ENCODE results near the gene GOLGB1. TPM values are rescaled to one million over a fixed set of nuclear protein-coding genes. Genes with fewer than 3 reads are reported as not detected.

GOLGB1 gene
- total RNA-seq, 1 experiment from 2014 or later, result 31.3 TPM

DNA sequence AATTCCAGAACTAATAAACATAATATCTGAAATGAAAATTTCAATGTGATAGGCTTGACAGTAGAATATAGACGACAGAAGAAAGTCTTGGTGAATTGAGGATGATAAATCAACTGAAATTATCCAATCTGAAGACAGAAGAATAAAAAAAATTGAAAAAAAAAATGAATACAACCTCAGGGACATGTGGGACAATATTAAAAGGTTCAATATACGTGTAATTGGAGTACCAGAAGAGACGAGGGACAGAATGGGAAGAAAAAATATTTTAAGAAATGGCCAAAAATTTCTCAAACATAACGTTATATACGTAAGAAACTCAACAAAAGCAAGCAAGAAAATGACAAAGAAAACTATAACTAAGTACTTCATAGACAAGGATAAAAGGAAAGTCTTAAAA lies 45.6 kb downstream of the GOLGB1 start (continued):
- TF ChIP-seq, protein P1, sequence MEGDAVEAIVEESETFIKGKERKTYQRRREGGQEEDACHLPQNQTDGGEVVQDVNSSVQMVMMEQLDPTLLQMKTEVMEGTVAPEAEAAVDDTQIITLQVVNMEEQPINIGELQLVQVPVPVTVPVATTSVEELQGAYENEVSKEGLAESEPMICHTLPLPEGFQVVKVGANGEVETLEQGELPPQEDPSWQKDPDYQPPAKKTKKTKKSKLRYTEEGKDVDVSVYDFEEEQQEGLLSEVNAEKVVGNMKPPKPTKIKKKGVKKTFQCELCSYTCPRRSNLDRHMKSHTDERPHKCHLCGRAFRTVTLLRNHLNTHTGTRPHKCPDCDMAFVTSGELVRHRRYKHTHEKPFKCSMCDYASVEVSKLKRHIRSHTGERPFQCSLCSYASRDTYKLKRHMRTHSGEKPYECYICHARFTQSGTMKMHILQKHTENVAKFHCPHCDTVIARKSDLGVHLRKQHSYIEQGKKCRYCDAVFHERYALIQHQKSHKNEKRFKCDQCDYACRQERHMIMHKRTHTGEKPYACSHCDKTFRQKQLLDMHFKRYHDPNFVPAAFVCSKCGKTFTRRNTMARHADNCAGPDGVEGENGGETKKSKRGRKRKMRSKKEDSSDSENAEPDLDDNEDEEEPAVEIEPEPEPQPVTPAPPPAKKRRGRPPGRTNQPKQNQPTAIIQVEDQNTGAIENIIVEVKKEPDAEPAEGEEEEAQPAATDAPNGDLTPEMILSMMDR (IDR thresholded peaks at IDR 0.05 in 2 of 3, conservative IDR thresholded peaks at IDR 0.05 in 1 of 3; ENCODE audit: borderline replicate concordance in 1 of 3, insufficient read depth in 1 of 3, low read depth in 2 of 3, low read length in 2 of 3), result no peak
- TF ChIP-seq RAD21 (IDR thresholded peaks at IDR 0.05; ENCODE audit: low read depth), result no peak
- TF ChIP-seq SIN3A (IDR thresholded peaks at IDR 0.05; ENCODE audit: low read depth), result no peak
- no peak for TF ChIP-seq ZNF274 (IDR thresholded peaks at IDR 0.05; ENCODE audit: low read depth, low read length)
- TF ChIP-seq CBX3 (IDR thresholded peaks at IDR 0.05; ENCODE audit: low read depth), result no peak
- no peak for TF ChIP-seq EZH2phosphoT487 (IDR thresholded peaks at IDR 0.05; ENCODE audit: borderline replicate concordance)
- no peak for TF ChIP-seq FOSL1 (IDR thresholded peaks at IDR 0.05; ENCODE audit: low read depth)
- TF ChIP-seq EZH2 (IDR thresholded peaks at IDR 0.05), result no peak
- TF ChIP-seq, protein P2, sequence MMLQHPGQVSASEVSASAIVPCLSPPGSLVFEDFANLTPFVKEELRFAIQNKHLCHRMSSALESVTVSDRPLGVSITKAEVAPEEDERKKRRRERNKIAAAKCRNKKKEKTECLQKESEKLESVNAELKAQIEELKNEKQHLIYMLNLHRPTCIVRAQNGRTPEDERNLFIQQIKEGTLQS (IDR thresholded peaks at IDR 0.05), result no peak
- TF ChIP-seq ELF1 (IDR thresholded peaks at IDR 0.05; ENCODE audit: borderline replicate concordance, low read depth), result no peak
- no peak for TF ChIP-seq CEBPB (IDR thresholded peaks at IDR 0.05; ENCODE audit: low read depth)

DNA sequence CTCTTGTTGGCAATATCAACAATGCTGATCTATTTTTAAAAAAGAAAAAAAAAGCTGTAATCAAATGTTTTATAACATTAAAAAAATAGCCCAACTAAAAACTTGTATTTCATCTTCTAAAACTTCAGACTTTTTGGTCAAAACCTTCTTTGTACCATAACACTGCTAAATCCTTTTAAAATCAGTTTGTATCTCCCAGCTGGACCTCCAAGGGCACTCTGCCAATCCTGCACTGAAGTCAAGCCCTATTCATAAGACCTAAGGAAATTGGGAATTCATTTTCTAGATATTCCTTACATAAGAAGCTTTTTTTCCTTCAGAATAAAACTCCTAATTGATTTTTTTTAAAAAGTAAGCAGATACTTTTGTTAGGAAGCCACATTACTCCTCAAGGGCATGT lies 50.6 kb downstream of the GOLGB1 start:
- ATAC-seq (no peak), DNase-seq (ENCODE audit: low read depth, low spot score) (no peak)
- Histone ChIP-seq H3K27ac (ENCODE audit: low read depth, low read length) (no peak overlapping the region), H3K79me2 (ENCODE audit: insufficient read depth, low read length) (no peaks in the 10 kb centered on the region), H3K9me2 (ENCODE audit: insufficient read depth) (no peaks in the 10 kb centered on the region), H2AFZ (ENCODE audit: low read depth, low read length, poor library complexity, severe bottlenecking) (no peak overlapping the region), H3K9ac (ENCODE audit: low read length) (no peak overlapping the region), H3K4me2 (ENCODE audit: low read length) (no peak overlapping the region), H3K4me1 (ENCODE audit: control insufficient read depth in 1 of 2, insufficient read depth in 2 of 2, low read length in 2 of 2) (no peaks in the 10 kb centered on the region), H4K20me1 (ENCODE audit: insufficient read depth) (no peaks in the 10 kb centered on the region), H3K4me3 (replicated peaks in 1 of 2; ENCODE audit: low read depth in 1 of 2, low read length in 2 of 2) (no peak overlapping the region), H3K27me3 (ENCODE audit: insufficient read depth, low read length) (no peaks in the 10 kb centered on the region), H3K9me3 (ENCODE audit: control insufficient read depth in 1 of 2, insufficient read depth in 1 of 2, low read depth in 1 of 2, low read length in 2 of 2) (no peaks in the 10 kb centered on the region), H3K36me3 (ENCODE audit: control insufficient read depth in 1 of 2, insufficient read depth in 2 of 2, low read length in 2 of 2) (peaks cover 0 to 12% of the 10 kb centered on the region in 2 experiments; a peak in 2 of 4 replicates)
- POLR2A ChIA-PET, result no interaction called here
- CTCF ChIA-PET, result no interaction called here
- RAD21 ChIA-PET (ENCODE audit: low non-redundant PET in 1 of 2, low total read pairs in 2 of 2, uncharacterized antibody in 2 of 2, unreplicated experiment in 2 of 2), result no interaction called here
- intact Hi-C loops (cut with micrococcal nuclease), result no loop called here
- BruUV-seq (replicated peaks), result no TSS peak
- TF ChIP-seq ZFX (IDR thresholded peaks at IDR 0.05), result no peak
- TF ChIP-seq CBX3 (IDR thresholded peaks at IDR 0.05; ENCODE audit: low read depth), result no peak
- TF ChIP-seq SP1 (IDR thresholded peaks at IDR 0.05; ENCODE audit: low read depth), result no peak
- no peak for TF ChIP-seq EZH2phosphoT487 (IDR thresholded peaks at IDR 0.05; ENCODE audit: borderline replicate concordance)
- TF ChIP-seq, protein P3, sequence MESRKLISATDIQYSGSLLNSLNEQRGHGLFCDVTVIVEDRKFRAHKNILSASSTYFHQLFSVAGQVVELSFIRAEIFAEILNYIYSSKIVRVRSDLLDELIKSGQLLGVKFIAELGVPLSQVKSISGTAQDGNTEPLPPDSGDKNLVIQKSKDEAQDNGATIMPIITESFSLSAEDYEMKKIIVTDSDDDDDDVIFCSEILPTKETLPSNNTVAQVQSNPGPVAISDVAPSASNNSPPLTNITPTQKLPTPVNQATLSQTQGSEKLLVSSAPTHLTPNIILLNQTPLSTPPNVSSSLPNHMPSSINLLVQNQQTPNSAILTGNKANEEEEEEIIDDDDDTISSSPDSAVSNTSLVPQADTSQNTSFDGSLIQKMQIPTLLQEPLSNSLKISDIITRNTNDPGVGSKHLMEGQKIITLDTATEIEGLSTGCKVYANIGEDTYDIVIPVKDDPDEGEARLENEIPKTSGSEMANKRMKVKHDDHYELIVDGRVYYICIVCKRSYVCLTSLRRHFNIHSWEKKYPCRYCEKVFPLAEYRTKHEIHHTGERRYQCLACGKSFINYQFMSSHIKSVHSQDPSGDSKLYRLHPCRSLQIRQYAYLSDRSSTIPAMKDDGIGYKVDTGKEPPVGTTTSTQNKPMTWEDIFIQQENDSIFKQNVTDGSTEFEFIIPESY (IDR thresholded peaks at IDR 0.05; ENCODE audit: extremely low read depth, insufficient replicate concordance, low read length), result no peak
- no peak for TF ChIP-seq RAD21 (IDR thresholded peaks at IDR 0.05; ENCODE audit: low read depth)
- no peak for TF ChIP-seq TCF7L2 (IDR thresholded peaks at IDR 0.05; ENCODE audit: borderline replicate concordance, extremely low read depth, insufficient read depth, insufficient read length)
- no peak for TF ChIP-seq YY1 (IDR thresholded peaks at IDR 0.05; ENCODE audit: extremely low read depth, insufficient replicate concordance, low read depth, low read length)
- TF ChIP-seq, protein P4, sequence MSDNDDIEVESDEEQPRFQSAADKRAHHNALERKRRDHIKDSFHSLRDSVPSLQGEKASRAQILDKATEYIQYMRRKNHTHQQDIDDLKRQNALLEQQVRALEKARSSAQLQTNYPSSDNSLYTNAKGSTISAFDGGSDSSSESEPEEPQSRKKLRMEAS (IDR thresholded peaks at IDR 0.05), result no peak
- TF ChIP-seq, protein P1 (IDR thresholded peaks at IDR 0.05 in 2 of 3, conservative IDR thresholded peaks at IDR 0.05 in 1 of 3; ENCODE audit: borderline replicate concordance in 1 of 3, insufficient read depth in 1 of 3, low read depth in 2 of 3, low read length in 2 of 3), result no peak
- no peak for TF ChIP-seq SRF (IDR thresholded peaks at IDR 0.05; ENCODE audit: low read depth)
- TF ChIP-seq, protein P2 (IDR thresholded peaks at IDR 0.05), result no peak
- no peak for TF ChIP-seq JUND (IDR thresholded peaks at IDR 0.05)
